Neuronal stem cell (in vitro differentiated cells): ENCODE data around the gene PTDSS2.

ENCODE experiments used
- DNase-seq: peaks from one replicate; pipeline ENCODE4 v3.0.0-alpha.2; 2013; ENCODE audit warnings: low spot score
- H2AFZ ChIP-seq: one replicate; pipeline ENCODE4 v1.6.1; 2013; ENCODE audit warnings: mild to moderate bottlenecking, low read length, inconsistent platforms
- H2AK5ac ChIP-seq: 2 replicates; pipeline ENCODE4 v1.6.1; 2013; ENCODE audit warnings: low read depth, mild to moderate bottlenecking, inconsistent platforms, low read length, moderate library complexity, mixed read lengths
- H2BK120ac ChIP-seq: 2 replicates; pipeline ENCODE4 v1.6.1; 2013; ENCODE audit warnings: low read depth, mild to moderate bottlenecking, inconsistent platforms, low read length, moderate library complexity, mixed read lengths
- H2BK12ac ChIP-seq: one replicate; pipeline ENCODE4 v1.6.1; 2013; ENCODE audit warnings: low read length, inconsistent platforms
- H2BK15ac ChIP-seq: 2 replicates; pipeline ENCODE4 v1.6.1; 2013; ENCODE audit warnings: mild to moderate bottlenecking, low read length, inconsistent platforms, mixed read lengths
- H2BK5ac ChIP-seq: one replicate; pipeline ENCODE4 v1.6.1; 2013; ENCODE audit warnings: inconsistent platforms, mild to moderate bottlenecking, low read length, moderate library complexity
- H3K14ac ChIP-seq: one replicate; pipeline ENCODE4 v1.6.1; 2013; ENCODE audit warnings: low read length, inconsistent platforms
- H3K18ac ChIP-seq: 2 replicates; pipeline ENCODE4 v1.6.1; 2013; ENCODE audit warnings: low read length, inconsistent platforms
- H3K23ac ChIP-seq: 2 replicates; pipeline ENCODE4 v1.6.1; 2013; ENCODE audit warnings: low read depth, mild to moderate bottlenecking, mixed read lengths, low read length, inconsistent platforms; ENCODE audit not compliant: poor library complexity
- H3K27ac ChIP-seq: replicated peaks from 3 replicates; pipeline ENCODE4 v1.5.1; 2013; ENCODE audit warnings: low read length, inconsistent platforms
- H3K27me3 ChIP-seq, 3 experiments: 2 replicates each; pipeline ENCODE4 v1.6.1; 2013; ENCODE audit warnings: low read length in 3 of 3, mild to moderate bottlenecking in 2 of 3, inconsistent platforms in 1 of 3, low read depth in 1 of 3, mixed read lengths in 1 of 3, moderate library complexity in 1 of 3; ENCODE audit not compliant: control insufficient read depth in 3 of 3, insufficient read depth in 3 of 3
- H3K36me3 ChIP-seq, 2 donors: replicated peaks in 1 of 2; 2 replicates each; pipeline ENCODE4 v1.6.1; 2013; ENCODE audit warnings: low read length in 2 of 2; ENCODE audit not compliant: control insufficient read depth in 2 of 2, insufficient read depth in 2 of 2
- H3K4ac ChIP-seq: 2 replicates; pipeline ENCODE4 v1.6.1; 2013; ENCODE audit warnings: inconsistent platforms, mild to moderate bottlenecking, low read length, moderate library complexity
- H3K4me1 ChIP-seq, 2 donors: 1 replicate in 1 of 2; 2 replicates in 1 of 2; pipeline ENCODE4 v1.6.1; 2013; ENCODE audit warnings: low read length in 2 of 2, low read depth in 1 of 2; ENCODE audit not compliant: control insufficient read depth in 2 of 2, insufficient read depth in 1 of 2
- H3K4me2 ChIP-seq: one replicate; pipeline ENCODE4 v1.6.1; 2013; ENCODE audit warnings: mild to moderate bottlenecking, low read length, inconsistent platforms; ENCODE audit not compliant: insufficient read depth, poor library complexity, severe bottlenecking
- H3K4me3 ChIP-seq, 2 donors: 2 replicates each; pipeline ENCODE4 v1.5.1; 2013; ENCODE audit warnings: low read length in 2 of 2, mild to moderate bottlenecking in 2 of 2, inconsistent platforms in 1 of 2, moderate library complexity in 1 of 2
- H3K79me1 ChIP-seq: one replicate; pipeline ENCODE4 v1.6.1; 2013; ENCODE audit warnings: low read depth, mild to moderate bottlenecking, inconsistent platforms, low read length, moderate library complexity
- H3K9ac ChIP-seq: one replicate; pipeline ENCODE4 v1.6.1; 2013; ENCODE audit warnings: mild to moderate bottlenecking, low read depth, low read length, inconsistent platforms; ENCODE audit not compliant: poor library complexity
- H3K9me3 ChIP-seq, 2 donors: replicated peaks in 1 of 2; 2 replicates each; pipeline versions ENCODE3 to v1.6.1; 2013; ENCODE audit warnings: low read length in 2 of 2, mild to moderate bottlenecking in 2 of 2, inconsistent platforms in 1 of 2, low read depth in 1 of 2, mixed read lengths in 1 of 2, moderate library complexity in 1 of 2; ENCODE audit not compliant: control insufficient read depth in 2 of 2, insufficient read depth in 1 of 2
- H4K8ac ChIP-seq: one replicate; pipeline ENCODE4 v1.6.1; 2013; ENCODE audit warnings: low read depth, mild to moderate bottlenecking, inconsistent platforms, low read length, moderate library complexity
- H4K91ac ChIP-seq: one replicate; pipeline ENCODE4 v1.6.1; 2013; ENCODE audit warnings: low read length, low read depth, mild to moderate bottlenecking, inconsistent platforms; ENCODE audit not compliant: poor library complexity
- WGBS, 2 donors: extraction: QIAGEN DNeasy Blood & Tissue Kit; methylation state at CpG; one replicate each; pipeline ENCODE4 v1.1.7; 2013; ENCODE audit warnings: missing lambda C conversion rate in 2 of 2, mixed read lengths in 1 of 2; ENCODE audit not compliant: insufficient read length in 2 of 2, insufficient replicate concordance in 1 of 2; ENCODE audit errors: extremely low coverage in 2 of 2; 5-methylcytosine and 5-hydroxymethylcytosine counted together

The PTDSS2 gene

GRCh38 chr11:531919-532526, 81.9 kb downstream of the PTDSS2 start:
- H3K23ac ChIP-seq, result peak overlapping the region; percentile 55
- no peak for DNase-seq
- no peak overlapping the region for H3K14ac ChIP-seq
- H3K4me1 ChIP-seq, result peaks cover 9% of the 10 kb centered on the region in 2 donors
- no peak overlapping the region for H2BK120ac ChIP-seq
- H3K36me3 ChIP-seq, result peaks cover 22 to 33% of the 10 kb centered on the region in 2 donors
- no peak overlapping the region for H3K9ac ChIP-seq
- H3K18ac ChIP-seq, result no peak overlapping the region
- H4K8ac ChIP-seq, result no peak overlapping the region
- H3K4me2 ChIP-seq, result no peak overlapping the region
- H2BK15ac ChIP-seq, result no peak overlapping the region
- WGBS, 2 donors, result no CpG with 5 or more reads among the region's 18 CpGs
- H2BK12ac ChIP-seq, result no peak overlapping the region
- no peak overlapping the region for H2BK5ac ChIP-seq
- H3K4ac ChIP-seq, result no peak overlapping the region
- H3K27ac ChIP-seq, result no peak overlapping the region
- no peak overlapping the region for H4K91ac ChIP-seq
- H2AFZ ChIP-seq, result no peak overlapping the region
- peaks cover 0 to 2% of the 10 kb centered on the region in 2 donors for H3K9me3 ChIP-seq
- no peak overlapping the region for H2AK5ac ChIP-seq
- H3K79me1 ChIP-seq, result peaks cover 9% of the 10 kb centered on the region
- H3K4me3 ChIP-seq, result no peak overlapping the region
- H3K27me3 ChIP-seq, result peaks cover 0 to 10% (median 3%) of the 10 kb centered on the region in 3 experiments

DNA sequence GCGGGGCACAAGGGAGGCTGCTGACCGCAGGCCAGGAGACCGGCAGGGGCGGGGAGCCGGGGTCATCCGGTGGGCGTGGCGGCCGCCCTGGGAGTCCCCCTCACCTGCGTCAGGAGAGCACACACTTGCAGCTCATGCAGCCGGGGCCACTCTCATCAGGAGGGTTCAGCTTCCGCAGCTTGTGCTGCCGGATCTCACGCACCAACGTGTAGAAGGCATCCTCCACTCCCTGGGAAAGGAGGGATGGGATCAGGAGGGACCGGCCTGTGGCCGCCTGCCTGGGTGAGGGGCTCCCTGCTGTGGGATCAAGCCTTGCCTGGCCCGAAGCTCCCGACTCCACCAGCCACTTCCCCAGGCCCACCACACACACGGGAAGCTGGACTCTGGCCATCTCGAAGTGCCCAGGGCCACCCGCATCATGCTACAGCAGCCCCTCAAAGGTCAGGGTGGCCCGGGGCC, 82.5 kb downstream of the PTDSS2 start:
- no peak overlapping the region for H3K4me3 ChIP-seq
- no peak overlapping the region for H2BK120ac ChIP-seq
- no peak overlapping the region for H2AFZ ChIP-seq
- WGBS, 2 donors, result no CpG with 5 or more reads among the region's 23 CpGs
- H3K9ac ChIP-seq, result no peak overlapping the region
- H3K9me3 ChIP-seq, result peaks cover 0 to 2% of the 10 kb centered on the region in 2 donors
- no peak overlapping the region for H2BK5ac ChIP-seq
- no peak overlapping the region for H4K8ac ChIP-seq
- H3K23ac ChIP-seq, result no peak overlapping the region
- H3K4me1 ChIP-seq, result peaks cover 11 to 13% of the 10 kb centered on the region in 2 donors
- DNase-seq, result no peak
- H3K36me3 ChIP-seq, result peaks cover 22 to 33% of the 10 kb centered on the region in 2 donors
- H3K4me2 ChIP-seq, result no peak overlapping the region
- no peak overlapping the region for H3K14ac ChIP-seq
- H3K4ac ChIP-seq, result no peak overlapping the region
- no peak overlapping the region for H2BK12ac ChIP-seq
- H3K18ac ChIP-seq, result no peak overlapping the region
- H3K27ac ChIP-seq, result no peak overlapping the region
- H3K79me1 ChIP-seq, result peaks cover 9% of the 10 kb centered on the region
- H2BK15ac ChIP-seq, result no peak overlapping the region
- H2AK5ac ChIP-seq, result no peak overlapping the region
- H4K91ac ChIP-seq, result no peak overlapping the region
- peaks cover 0 to 14% (median 4%) of the 10 kb centered on the region in 3 experiments for H3K27me3 ChIP-seq

DNA sequence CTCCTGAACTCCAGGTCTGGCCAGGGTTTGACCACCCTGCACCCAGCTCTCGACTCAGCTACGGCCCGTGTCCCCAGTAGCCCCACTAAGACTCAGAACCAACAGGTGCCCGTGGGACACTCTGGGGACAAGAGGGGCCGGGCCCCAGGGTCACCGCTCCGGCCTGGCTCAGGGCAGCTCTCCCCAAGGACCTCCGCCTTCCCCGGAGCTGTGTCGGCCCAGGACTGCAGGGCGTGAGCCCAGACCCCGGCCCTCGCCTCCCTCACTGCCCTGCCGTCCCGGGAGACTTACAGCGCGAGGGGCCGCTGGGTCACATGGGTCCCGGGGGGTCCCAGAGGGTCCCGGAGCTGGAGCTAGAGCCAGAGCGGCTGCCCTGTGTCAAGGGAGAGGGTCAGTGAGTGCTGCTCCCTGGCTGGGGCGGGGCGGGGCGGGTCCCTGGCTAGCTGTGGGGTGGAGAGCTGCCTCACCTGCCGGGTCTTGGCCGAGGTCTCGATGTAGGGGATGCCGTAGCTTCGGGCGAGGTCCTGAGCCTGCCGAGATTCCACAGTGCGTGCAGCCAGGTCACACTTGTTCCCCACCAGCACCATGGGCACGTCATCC, 83.0 kb downstream of the PTDSS2 start:
- no peak overlapping the region for H2AK5ac ChIP-seq

More for the DNA sequence above, 83.0 kb downstream of the PTDSS2 start:
- peak overlapping the region in 1 of 2 donors; percentile 76 for H3K4me3 ChIP-seq
- H3K27ac ChIP-seq, result no peak overlapping the region
- no peak overlapping the region for H3K18ac ChIP-seq
- peaks cover 22 to 33% of the 10 kb centered on the region in 2 donors for H3K36me3 ChIP-seq
- H2BK12ac ChIP-seq, result peak overlapping the region; percentile 22
- no peak overlapping the region for H2BK5ac ChIP-seq
- H3K9me3 ChIP-seq, result peaks cover 0 to 2% of the 10 kb centered on the region in 2 donors
- no peak overlapping the region for H4K91ac ChIP-seq
- no peak overlapping the region for H2AFZ ChIP-seq
- H2BK120ac ChIP-seq, result no peak overlapping the region
- DNase-seq, result no peak
- no peak overlapping the region for H2BK15ac ChIP-seq
- H3K4me2 ChIP-seq, result no peak overlapping the region
- peaks cover 12 to 18% of the 10 kb centered on the region in 2 donors for H3K4me1 ChIP-seq
- H3K9ac ChIP-seq, result peak overlapping the region; percentile 70
- H3K23ac ChIP-seq, result peak overlapping the region; percentile 85
- H3K4ac ChIP-seq, result peak overlapping the region; percentile 53
- peaks cover 0 to 20% (median 4%) of the 10 kb centered on the region in 3 experiments for H3K27me3 ChIP-seq
- WGBS, 2 donors, result no CpG with 5 or more reads among the region's 33 CpGs
- H3K79me1 ChIP-seq, result peaks cover 9% of the 10 kb centered on the region
- H3K14ac ChIP-seq, result no peak overlapping the region
- no peak overlapping the region for H4K8ac ChIP-seq
